HG02981 (cell line): ENCODE results near the gene BTBD9.

Experiments
- ATAC-seq: cut with Tn5 transposase; IDR thresholded peaks from one replicate; pipeline ENCODE4 v1.9.1; 2021; ENCODE audit warnings: mild to moderate bottlenecking, moderate library complexity; ENCODE audit not compliant: unreplicated experiment

The BTBD9 gene

DNA sequence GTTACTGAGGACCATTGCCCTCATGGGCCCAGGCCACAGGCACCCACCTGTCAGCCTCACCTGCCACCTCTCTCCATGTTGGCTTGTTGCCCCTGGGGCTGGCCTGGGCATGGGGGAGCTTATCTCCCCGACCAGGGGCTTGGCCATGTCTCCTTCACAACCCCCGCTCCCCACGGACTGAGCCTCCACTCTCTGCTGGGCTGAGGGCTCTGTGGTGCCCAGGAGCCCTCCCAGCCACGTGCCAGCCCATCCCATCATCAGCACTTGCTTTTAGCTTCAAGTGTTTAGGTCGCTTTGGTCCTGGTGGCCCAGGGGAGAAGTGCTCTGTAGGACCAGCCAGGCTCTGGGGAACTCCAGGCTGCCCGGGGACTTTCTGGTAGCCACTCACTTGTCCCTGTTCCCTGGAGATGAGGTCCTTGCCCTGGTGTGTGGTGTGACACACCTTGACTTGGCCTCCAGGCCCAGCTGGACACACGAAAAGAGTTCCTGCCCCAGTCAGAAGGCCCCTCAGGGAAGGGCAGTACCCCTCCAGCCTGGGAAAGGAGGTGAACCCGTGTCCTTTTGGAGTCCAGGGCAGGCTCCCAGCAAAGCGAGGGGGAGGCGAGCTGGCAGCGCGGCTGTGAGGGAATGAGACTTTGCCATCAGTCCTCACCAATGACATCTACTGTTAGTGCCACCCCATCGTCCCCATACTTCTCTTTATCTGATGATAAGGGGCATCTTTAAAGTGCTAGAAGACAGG is 467.6 kb downstream of the BTBD9 start:
- ATAC-seq = no peak

DNA sequence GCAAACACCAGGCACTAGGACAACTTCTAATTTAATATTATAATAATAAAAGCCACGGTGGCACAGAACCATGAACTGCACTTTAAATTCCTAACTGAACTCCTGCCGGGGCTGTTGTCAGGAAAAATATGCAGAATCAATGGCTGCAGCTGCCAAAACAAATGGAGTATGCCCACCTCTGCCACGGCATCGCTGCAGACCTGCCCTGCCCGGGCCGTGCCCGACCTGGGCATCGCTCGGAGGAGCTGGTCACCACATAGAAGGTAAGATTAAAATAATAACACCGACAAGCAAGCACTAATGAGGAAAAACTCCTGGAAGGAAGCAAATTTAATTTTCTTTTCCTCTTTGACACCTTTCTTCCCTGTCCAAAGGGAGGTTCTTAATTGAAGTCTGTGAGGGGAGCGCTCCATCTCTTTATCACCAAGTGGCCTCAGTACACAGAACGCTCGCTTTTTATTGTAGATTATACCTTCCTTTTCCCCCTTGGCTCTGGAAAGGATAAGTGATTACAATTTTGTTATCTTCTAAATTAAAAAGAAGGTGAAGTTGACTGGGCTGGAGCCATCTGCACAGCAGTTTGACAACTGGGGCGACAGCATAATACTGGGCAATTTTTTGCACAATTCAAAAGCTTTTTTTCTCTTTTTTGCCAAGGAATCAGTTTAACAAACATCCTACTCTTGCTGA is 468.9 kb downstream of the BTBD9 start:
- no peak for ATAC-seq

DNA sequence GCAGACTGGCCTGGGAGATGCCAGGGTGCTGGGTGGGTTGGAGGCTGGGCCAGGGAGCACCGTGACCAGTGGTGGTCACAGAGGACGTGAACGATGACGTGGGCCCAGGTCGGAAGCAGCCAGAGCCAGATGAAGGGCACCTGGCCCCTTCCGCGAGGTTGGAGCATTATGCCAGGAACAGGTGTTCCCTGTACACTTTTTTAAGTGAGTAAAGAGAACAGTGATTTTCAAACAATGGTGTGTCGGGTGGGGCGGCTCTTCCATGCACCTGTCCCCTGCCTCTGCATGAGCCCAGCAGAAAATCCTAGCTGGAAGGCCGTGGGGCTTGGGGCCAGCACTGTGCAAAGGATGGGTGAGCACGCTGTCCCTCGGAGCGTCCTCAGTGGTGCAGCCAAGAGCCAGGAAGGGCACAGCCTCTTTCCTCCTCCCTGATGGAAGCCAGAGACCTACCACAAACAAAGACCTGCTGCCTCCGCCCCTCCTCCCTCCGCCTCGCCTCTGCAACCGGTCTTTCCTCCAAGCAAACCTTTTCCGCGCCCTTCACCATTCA is 469.7 kb downstream of the BTBD9 start:
- no peak for ATAC-seq

DNA sequence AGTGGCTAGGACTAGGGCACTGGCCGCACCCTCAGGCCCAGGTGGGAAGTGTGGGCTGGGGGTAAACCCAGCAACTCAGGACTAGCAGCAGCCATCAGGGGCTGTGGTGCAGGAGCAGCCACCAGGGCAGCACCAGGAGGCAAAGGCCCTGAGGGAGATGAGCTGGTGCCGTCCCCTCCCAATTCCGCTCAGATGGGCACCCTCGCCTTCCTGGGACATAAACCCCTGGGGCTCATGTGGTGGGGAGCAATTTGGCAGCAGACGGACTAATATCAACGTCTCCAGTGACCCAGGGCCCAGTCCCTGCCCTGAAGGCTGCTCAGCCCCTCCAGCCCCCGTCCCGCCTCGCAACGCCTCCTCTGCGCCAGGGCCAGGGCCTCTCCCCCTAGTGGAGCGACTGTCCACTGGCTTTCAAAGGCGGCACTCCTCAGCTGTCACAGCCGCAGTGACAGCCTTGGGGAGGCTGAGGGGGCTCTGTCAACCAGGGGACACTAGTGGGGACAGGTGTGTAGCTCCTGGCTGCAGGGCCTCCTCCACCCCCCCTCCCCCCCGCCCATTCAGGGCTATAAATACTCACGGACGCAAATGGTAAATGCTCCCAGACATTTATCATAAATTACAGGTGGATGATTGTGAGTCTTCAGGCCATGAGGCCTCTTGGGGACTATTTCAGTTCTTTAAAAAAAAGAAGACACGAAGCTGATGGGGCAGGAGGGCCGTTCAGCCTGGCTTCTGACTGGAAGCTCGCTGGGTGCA is 470.3 kb downstream of the BTBD9 start:
- no peak for ATAC-seq

DNA sequence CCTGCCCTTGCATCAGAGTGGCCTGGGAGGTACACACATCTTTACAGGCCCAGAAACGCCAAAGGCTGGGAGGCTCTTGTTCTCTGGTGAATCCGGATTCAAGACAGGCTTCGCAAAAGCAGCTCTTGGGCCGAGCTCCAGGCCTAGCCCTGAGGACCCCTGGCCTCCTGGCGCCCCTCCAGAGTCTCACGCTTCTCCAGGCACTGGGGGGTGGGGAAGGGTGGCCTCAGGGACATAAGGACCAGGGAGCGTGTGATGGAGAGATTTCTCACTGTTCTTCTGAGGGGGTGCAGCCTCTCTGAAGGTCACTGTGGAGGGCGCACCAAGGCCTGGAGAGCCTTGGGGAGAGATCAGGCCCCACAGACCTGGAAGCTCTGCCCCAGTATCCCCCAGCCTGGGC is 471.0 kb downstream of the BTBD9 start:
- no peak for ATAC-seq

DNA sequence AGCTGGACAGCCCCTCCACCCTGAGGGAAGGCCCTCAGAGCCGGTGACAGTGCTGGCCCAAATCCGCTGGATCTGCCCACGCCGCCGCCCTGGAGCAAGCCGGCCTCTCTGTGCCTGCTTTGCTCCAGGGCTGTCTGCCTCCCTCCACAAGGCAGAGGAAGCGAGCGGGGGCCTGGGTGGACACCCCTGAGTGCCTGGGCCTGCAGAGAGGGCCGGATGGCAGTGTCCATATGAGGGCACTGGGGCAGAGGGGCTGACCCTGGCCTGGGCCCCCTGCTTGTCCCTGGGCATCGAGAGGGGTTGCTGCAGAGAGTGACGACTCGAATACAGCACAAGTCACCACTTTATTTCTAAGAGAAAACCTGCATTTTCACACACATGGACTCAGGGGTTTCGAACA is 471.6 kb downstream of the BTBD9 start:
- no peak for ATAC-seq

DNA sequence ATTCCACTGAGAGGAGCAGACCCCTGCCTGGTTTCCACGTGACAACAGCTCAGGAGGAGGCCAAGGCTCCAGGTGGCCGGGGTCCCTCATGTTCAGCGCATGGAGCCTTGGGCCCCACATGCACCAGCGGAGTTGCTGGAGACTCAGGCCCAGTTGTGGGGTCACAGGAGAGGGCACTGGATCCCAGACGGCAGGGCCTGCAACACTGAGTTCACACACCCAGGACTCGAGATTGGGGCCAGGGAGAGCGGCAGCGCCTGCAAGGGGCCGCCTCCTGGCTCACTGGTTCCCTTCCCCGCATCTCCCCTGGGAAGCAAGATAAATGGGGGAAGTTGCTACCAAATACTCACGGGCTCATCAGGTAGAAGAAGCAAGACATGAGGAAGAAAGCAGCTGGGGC is 472.1 kb downstream of the BTBD9 start:
- ATAC-seq = no peak

DNA sequence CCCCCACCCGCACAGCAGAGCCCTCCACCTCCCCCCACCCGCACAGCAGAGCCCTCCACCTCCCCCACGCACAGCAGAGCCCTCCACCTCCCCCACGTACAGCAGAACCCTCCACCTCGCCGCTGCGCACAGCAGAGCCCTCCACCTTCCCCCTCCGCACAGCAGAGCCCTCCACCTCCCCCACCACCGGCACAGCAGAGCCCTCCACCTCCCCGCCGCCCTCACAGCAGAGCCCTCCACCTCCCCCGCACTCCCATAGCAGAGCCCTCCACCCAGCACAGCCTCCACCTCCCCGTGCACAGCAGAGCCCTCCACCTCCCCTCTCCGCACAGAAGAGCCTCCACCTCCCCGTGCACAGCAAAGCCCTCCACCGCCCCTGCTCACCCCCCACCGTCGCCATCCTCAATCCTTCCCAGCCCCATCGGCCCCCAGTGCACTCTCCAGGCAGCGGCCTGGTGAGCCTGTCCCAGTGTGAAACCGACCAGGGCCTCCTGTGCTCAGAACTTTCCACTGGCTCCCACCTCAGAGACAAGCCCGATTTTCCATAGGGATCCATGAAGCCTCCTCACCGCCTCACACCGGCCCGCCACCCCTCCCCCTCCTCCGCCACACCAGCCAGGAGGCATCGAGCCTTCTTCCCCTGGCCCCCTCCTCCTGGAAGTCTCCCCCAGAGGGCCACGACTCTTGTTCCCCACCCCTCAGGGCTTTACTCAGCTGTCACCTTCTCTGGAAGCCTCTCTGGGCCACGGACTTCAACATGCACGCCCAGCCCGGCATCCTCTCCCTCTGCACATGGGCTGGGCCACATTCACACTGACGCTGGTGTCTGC is 473.1 kb downstream of the BTBD9 start:
- ATAC-seq = no peak

DNA sequence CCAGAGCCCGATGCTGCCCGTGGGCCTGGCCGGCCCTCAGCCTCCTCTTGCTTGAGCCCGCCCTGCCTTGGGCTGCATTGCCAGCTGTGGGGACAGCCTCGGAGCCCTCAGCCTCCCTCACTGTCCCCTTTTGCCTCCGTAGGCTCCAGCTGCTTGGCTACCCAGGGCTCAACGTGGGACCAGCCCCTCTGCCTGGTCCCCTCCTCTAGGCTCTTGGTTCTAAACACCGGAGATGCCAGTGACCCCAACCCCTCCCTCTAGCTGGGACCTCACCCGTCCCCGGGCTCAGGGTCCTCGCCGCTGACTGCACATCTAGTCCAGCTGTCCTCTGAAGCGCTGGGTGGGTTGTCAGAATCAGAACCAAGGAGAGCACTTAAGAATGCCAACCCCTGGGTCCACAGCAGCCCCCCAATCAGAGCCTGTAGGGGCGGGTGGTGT is 475.0 kb downstream of the BTBD9 start:
- ATAC-seq = no peak

DNA sequence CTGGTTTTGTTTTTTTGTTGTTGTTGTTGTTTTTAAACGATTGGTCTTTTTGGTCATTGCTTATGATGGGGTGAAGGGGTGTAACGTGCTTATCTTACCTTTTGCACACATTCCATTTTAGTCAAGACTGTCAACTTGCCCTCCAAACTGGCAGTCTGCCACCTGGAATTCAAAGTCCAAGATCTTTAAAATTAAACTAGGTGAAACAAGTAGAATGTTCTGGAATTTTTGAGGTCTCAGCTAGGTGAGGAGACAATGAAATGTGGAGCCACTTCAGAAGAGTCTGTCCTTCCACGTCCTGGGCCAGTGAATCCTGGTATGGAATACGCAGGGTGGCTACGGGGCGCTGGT is 475.6 kb downstream of the BTBD9 start:
- no peak for ATAC-seq

DNA sequence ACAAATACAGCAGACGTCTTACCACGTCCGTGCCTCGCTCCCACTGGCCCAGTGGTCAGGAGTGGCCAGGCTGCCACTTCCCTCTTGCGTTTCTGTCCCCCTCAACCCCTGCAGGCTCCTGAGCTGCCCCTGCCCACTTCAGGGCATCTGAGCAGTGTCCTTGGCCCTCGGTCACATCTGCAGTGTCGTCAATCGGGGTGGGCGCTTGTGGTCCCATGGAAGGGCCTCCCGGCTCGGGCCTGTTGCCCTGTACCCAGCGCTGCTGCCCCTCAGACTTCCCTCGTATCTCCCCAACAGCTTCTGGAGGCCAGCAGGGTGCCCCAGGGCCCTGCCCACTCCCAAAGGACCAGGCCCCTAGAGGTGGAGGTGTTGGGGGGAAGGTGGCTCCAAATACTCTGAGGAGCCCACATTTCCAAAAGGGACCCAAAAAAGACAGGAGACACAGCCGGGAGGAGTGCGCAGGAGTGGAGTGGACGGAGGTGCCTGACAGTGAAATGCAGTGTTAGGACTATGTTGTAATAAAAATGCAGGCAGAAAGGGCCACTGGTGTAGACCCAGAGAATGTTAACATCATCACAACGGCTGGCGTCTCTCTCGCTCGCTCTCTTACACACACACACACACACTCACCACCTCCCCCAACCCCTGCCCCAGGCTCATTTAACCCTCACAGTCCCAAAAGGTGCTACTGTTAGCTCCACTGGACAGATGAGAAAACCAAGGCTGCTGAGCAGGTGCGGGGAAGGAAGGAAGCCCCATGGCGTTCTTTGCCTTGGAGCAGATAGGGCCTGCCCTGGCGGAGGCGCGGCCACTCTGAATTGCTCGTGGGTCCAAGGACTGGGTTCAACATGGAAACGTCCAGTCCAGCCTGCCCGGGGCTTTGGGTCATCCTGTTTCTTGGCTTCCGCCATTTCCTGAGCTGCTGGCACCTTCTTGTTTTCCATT is 476.3 kb downstream of the BTBD9 start:
- ATAC-seq = no peak

DNA sequence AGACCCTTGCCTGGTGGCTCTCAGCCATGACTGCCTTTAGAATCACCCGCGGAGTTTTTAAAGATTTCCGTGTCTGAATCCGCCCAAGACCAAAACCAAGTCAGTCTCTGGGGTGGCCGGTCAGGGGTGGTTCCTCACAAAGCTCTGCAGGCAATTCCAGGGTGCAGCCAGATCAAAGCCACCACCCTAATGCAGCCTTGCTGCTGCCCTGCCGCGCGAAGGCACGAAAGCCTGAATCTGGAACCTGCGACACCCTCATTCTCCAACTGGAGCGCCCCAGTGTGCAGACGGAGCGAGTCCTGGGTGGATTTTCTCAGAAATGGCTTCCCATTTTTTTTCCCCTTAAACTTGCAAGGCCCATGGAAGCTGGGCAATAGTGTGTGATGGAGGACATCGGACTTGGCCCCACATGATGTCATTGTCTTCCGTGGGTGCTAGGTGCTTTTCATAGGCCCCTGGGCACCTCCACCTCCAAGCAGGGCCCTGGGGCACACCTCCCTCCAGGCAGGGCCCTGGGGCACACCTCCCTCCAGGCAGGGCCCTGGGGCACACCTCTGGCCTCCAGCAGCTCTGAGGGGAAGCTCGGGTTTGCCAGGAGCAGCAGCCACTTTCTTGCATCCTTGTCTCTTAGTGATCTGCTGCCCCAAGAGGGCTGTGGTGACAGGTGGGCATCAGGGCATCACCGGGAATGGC is 477.1 kb downstream of the BTBD9 start:
- ATAC-seq = no peak

DNA sequence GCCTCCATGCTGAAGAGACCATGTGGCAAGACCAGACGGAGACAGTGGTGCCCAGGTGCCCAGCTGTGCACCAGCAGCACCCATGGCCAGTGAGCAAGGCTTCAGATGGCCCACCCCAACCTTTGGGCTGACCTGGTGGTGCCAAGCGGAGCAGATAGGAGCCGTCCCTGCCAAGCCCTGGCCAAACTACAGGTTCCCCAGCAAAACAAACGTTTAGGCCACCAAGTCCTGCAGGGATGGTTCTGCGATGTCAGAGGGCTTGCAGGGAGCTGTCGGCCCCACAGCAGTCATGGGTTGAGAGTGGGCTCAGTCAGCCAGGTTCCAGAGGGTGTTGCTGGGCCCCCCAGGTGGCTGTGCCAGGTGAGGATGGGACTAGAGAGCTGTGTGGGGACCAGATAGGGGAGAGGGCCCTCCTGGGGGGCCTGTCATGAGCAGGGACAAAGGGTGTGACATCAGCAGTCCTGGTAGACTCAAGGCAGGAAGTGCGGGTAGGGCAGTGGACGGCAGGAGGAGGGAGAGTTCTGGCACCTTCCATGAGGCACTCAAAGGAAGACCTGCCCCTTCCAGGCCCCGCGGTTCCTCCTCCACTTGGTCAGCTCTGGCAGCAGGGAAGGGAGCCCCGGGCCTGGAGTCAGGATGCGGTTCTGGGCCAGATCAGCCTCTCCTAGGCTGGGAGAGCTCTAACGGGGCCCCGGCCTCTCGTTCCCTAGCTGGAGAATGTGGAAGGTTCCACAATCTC is 477.8 kb downstream of the BTBD9 start:
- no peak for ATAC-seq

DNA sequence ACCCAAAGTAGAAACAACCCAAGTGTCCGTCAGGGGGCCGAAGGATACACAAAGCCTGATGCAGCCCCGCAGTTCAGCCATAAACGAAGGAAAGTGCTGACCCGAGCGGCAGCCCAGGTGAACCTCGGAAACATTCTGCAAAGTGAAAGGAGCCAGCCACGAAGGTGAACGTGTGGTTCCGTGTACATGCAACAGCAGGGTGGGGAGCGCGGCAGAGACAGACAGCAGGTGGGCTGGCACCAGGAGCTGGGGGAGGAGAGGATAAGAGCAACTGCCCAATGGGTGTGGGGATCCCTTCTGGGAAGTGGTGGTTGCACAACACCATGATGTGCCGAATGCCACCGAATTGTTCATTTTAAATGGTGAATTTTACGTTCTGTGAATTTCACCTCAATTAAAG is 478.4 kb downstream of the BTBD9 start:
- ATAC-seq = no peak

DNA sequence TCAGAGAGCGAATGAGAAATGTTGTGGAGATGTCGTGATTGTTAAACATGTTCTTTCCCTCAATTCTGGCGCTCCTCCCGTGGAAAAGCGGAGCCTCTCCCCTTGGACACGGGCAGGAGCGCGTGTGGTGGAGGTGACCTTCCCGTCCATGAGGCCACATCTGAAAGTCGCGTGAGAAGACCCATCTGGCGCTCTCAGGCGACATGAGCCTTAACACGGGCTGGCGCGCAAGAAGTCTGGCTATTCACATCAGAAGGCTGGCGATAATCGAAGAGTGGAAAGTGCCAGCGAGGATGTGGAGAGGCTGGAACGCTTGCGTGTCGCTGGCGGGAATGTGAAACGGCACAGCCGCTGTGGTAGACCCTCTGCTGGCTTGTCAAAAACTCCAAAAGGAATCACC is 478.9 kb downstream of the BTBD9 start:
- ATAC-seq = no peak

DNA sequence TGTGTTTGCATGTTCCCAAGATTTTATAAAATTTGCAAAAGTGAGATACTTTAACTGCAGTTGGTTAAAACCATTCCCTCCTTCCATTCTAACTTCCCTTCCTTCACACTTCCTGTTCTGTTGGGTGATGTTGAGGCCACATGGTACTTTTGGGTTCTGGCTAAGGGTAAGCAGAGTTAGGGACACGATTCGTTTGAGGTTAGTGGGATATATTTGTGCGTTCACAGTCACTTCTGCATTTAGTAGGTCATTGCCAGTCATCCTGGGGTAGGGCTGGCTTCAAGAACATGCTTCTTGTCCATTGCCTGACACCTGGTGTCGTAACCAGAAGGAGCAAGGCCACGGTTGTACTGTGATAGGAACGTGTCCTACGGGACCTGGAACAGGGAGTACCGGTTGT is 480.1 kb downstream of the BTBD9 start:
- ATAC-seq = no peak

DNA sequence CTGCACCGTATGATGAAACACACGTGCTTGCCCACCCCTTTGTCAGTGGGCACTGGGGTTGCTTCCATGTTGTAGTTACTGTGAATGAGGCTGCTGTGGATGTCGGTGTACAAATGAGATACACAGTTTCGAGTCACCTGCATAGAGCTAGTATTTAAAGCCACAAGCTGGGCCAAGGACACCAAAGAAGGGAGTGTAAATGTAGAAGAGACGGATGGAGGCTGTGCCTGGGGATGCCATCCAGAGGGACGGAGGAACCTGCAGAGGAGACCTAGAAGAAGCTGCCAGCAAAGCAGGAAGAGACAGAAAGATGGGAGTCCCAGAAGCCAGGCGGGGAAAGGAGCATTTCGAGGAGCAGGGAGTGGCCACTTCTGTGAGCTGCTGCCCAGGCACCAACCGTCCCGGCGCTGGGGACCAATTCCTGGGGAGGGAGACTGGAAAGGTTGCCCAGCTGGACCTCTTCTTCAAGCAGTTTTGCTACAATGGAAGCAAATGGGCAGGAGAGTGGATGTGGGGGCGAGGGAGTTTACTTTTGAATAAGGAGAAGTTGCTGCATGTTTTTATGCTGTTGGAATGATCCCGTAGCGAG is 480.9 kb downstream of the BTBD9 start:
- no peak for ATAC-seq

DNA sequence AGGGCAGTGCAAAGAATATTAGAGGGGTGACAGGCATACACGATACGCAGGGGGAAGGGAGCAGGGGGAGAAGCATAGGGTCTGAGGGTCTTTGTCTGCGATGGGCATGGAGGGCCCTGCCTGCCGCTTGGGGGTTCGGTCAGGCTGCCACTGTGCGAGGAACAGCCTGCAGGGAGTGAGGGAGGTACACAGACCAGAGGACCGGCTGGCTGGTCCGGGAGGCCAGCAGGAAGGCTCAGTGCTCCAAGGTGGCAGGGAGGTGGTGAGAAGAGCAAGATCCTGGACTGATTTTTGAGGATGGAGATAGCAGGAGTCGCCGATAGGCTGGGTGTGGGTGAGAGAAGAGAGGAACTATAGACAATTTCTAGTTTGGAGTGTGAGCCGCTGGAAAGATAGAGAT is 481.8 kb downstream of the BTBD9 start:
- ATAC-seq = no peak
